Measurements from ENCODE around the gene PRDM16. TPM values are rescaled to one million over a fixed set of nuclear protein-coding genes. Genes with fewer than 3 reads are reported as not detected.

Gene PRDM16
- total and polyA plus RNA-seq, 8 donors: 9.6 to 18.0 (median 14.7) TPM

GRCh38 chr1:3060127-3060526 lies 8.9 kb upstream of the PRDM16 start:
- intact Hi-C loops (cut with DNase I): no loop called here
- Histone ChIP-seq H3K36me3 (no peaks in the 10 kb centered on the region), H3K27me3 (peaks cover 19 to 61% of the 10 kb centered on the region in 2 donors), H3K27ac (no peak overlapping the region), H3K9me3 (no peaks in the 10 kb centered on the region), H3K4me1 (peaks cover 0 to 4% of the 10 kb centered on the region in 2 donors), H3K4me3 (no peak overlapping the region)
- no peak for TF ChIP-seq CTCF (IDR thresholded peaks at IDR 0.05)
- no peak for DNase-seq
- ATAC-seq: no peak

- Histone ChIP-seq H3K9me3 (no peaks in the 10 kb centered on the region), H3K27me3 (peaks cover 23 to 65% of the 10 kb centered on the region in 2 donors), H3K4me3 (no peak overlapping the region), H3K4me1 (peaks cover 0 to 4% of the 10 kb centered on the region in 2 donors), H3K36me3 (no peaks in the 10 kb centered on the region), H3K27ac (no peak overlapping the region)
- DNase-seq (no peak), ATAC-seq (no peak)
- intact Hi-C loops (cut with DNase I): no loop called here
- no peak for TF ChIP-seq CTCF (IDR thresholded peaks at IDR 0.05)
Observed at GRCh38 chr1:3060601-3061551, 8.1 kb upstream of the PRDM16 start.

GRCh38 chr1:3061566-3061965 lies 7.4 kb upstream of the PRDM16 start:
- H3K4me3 ChIP-seq: no peak overlapping the region
- ATAC-seq (no peak), DNase-seq (peak in 1 of 4 donors; percentile 26)
- peaks cover 0 to 4% of the 10 kb centered on the region in 2 donors for H3K4me1 ChIP-seq
- H3K27ac ChIP-seq: no peak overlapping the region
- no peaks in the 10 kb centered on the region for H3K36me3 ChIP-seq
- no peak for TF ChIP-seq CTCF (IDR thresholded peaks at IDR 0.05)
- intact Hi-C loops (cut with DNase I): no loop called here
- H3K9me3 ChIP-seq: no peaks in the 10 kb centered on the region
- H3K27me3 ChIP-seq: peaks cover 24 to 72% of the 10 kb centered on the region in 2 donors

GRCh38 chr1:3061981-3062615 lies 6.9 kb upstream of the PRDM16 start:
- no peak overlapping the region for H3K4me3 ChIP-seq
- peaks cover 30 to 77% of the 10 kb centered on the region in 2 donors for H3K27me3 ChIP-seq
- H3K36me3 ChIP-seq: no peaks in the 10 kb centered on the region
- DNase-seq (peak in 1 of 4 donors; percentile 14), ATAC-seq (no peak)
- H3K27ac ChIP-seq: no peak overlapping the region
- H3K4me1 ChIP-seq: peaks cover 0 to 4% of the 10 kb centered on the region in 2 donors
- intact Hi-C loops (cut with DNase I): no loop called here
- TF ChIP-seq CTCF (IDR thresholded peaks at IDR 0.05): no peak
- H3K9me3 ChIP-seq: no peaks in the 10 kb centered on the region

Measured in left lung (tissue), 10 donors.